Measurements from ENCODE around the gene PCDHGB1.
A peak's percentile ranks its signal among the peaks of the same experiment; 100 is the strongest.

The PCDHGB1 gene

GRCh38 chr5:141356950-141357349 lies 7.1 kb downstream of the PCDHGB1 start:
- H3K4me3 ChIP-seq (ENCODE audit: low read depth, low read length) = no peak overlapping the region
- TF ChIP-seq MYC (IDR thresholded peaks at IDR 0.05; ENCODE audit: low read depth, low read length) (no peak), MAX (IDR thresholded peaks at IDR 0.05; ENCODE audit: low read depth, low read length) (no peak), POLR2A (IDR thresholded peaks at IDR 0.05; ENCODE audit: extremely low read depth, insufficient read length) (no peak), CTCF (IDR thresholded peaks at IDR 0.05; ENCODE audit: low read depth, low read length) (no peak)
- DNase-seq (ENCODE audit: low read depth) = no peak

- H3K4me3 ChIP-seq (ENCODE audit: low read depth, low read length) = peak within 1 kb of the TSS; percentile 75
- peak; percentile 76 for DNase-seq (ENCODE audit: low read depth)
- TF ChIP-seq MAX (IDR thresholded peaks at IDR 0.05; ENCODE audit: low read depth, low read length) (no peak), CTCF (IDR thresholded peaks at IDR 0.05; ENCODE audit: low read depth, low read length) (peak; percentile 62)
Measured at GRCh38 chr5:141359790-141360426, 10.0 kb downstream of the PCDHGB1 start, which contains the start of gene PCDHGB2. PCDHGB2 (plus strand) TSS chr5:141359994; CDS start chr5:141360136, 142 bp downstream.

GRCh38 chr5:141360685-141361084 lies 10.8 kb downstream of the PCDHGB1 start:
- no peak for TF ChIP-seq MAX (IDR thresholded peaks at IDR 0.05; ENCODE audit: low read depth, low read length)
- no peak for TF ChIP-seq CTCF (IDR thresholded peaks at IDR 0.05; ENCODE audit: low read depth, low read length)
- TF ChIP-seq POLR2A (IDR thresholded peaks at IDR 0.05; ENCODE audit: extremely low read depth, insufficient read length) = no peak
- no peak for TF ChIP-seq MYC (IDR thresholded peaks at IDR 0.05; ENCODE audit: low read depth, low read length)
- H3K4me3 ChIP-seq (ENCODE audit: low read depth, low read length) = peak overlapping the region; percentile 75
- DNase-seq (ENCODE audit: low read depth) = no peak

GRCh38 chr5:141362719-141363118 lies 12.8 kb downstream of the PCDHGB1 start:
- H3K4me3 ChIP-seq (ENCODE audit: low read depth, low read length) = no peak overlapping the region
- TF ChIP-seq POLR2A (IDR thresholded peaks at IDR 0.05; ENCODE audit: extremely low read depth, insufficient read length) (no peak), MAX (IDR thresholded peaks at IDR 0.05; ENCODE audit: low read depth, low read length) (no peak), CTCF (IDR thresholded peaks at IDR 0.05; ENCODE audit: low read depth, low read length) (no peak), MYC (IDR thresholded peaks at IDR 0.05; ENCODE audit: low read depth, low read length) (no peak)

GRCh38 chr5:141363952-141364660 lies 14.2 kb downstream of the PCDHGB1 start, which contains the start of gene PCDHGA5:
PCDHGA5 (plus strand) TSS chr5:141364162; CDS start chr5:141364331, 169 bp downstream.
- no peak within 1 kb of the TSS for H3K4me3 ChIP-seq (ENCODE audit: low read depth, low read length)
- DNase-seq (ENCODE audit: low read depth) = no peak
- TF ChIP-seq MYC (IDR thresholded peaks at IDR 0.05; ENCODE audit: low read depth, low read length) = no peak
- no peak for TF ChIP-seq POLR2A (IDR thresholded peaks at IDR 0.05; ENCODE audit: extremely low read depth, insufficient read length)
- no peak for TF ChIP-seq CTCF (IDR thresholded peaks at IDR 0.05; ENCODE audit: low read depth, low read length)
- TF ChIP-seq MAX (IDR thresholded peaks at IDR 0.05; ENCODE audit: low read depth, low read length) = no peak

More at GRCh38 chr5:141362719-141363118, 12.8 kb downstream of the PCDHGB1 start:
- no peak for DNase-seq (ENCODE audit: low read depth)
